H9 (cell line): Measurements from ENCODE around the gene ARHGAP35. TPM values are rescaled to one million over a fixed set of nuclear protein-coding genes. Genes with fewer than 3 reads are reported as not detected.
A peak's percentile ranks its signal among the peaks of the same experiment; 100 is the strongest.

Experiments used
- DNase-seq: peaks from one replicate; pipeline ENCODE4 v3.0.0-alpha.2; 2017
- H2AFZ ChIP-seq: one replicate; pipeline ENCODE4 v1.6.1; 2013; ENCODE audit warnings: mild to moderate bottlenecking, low read length, control low read depth, moderate library complexity
- H2AK5ac ChIP-seq: 2 replicates; pipeline ENCODE4 v1.6.1; 2013; ENCODE audit warnings: low read length, control low read depth, mixed read lengths; ENCODE audit not compliant: insufficient read length
- H2BK120ac ChIP-seq: one replicate; pipeline ENCODE4 v1.6.1; 2013; ENCODE audit warnings: low read depth, mild to moderate bottlenecking, low read length, control low read depth, inconsistent platforms; ENCODE audit not compliant: poor library complexity, severe bottlenecking
- H2BK12ac ChIP-seq: 2 replicates; pipeline ENCODE4 v1.6.1; 2013; ENCODE audit warnings: low read length, control low read depth, mixed read lengths, low read depth; ENCODE audit not compliant: insufficient read length
- H2BK15ac ChIP-seq: 2 replicates; pipeline ENCODE4 v1.6.1; 2013; ENCODE audit warnings: low read depth, low read length, control low read depth
- H2BK20ac ChIP-seq: one replicate; pipeline ENCODE4 v1.6.1; 2013; ENCODE audit warnings: low read depth, mild to moderate bottlenecking, low read length, control low read depth, inconsistent platforms; ENCODE audit not compliant: poor library complexity, severe bottlenecking
- H2BK5ac ChIP-seq: 2 replicates; pipeline ENCODE4 v1.6.1; 2013; ENCODE audit warnings: low read length, control low read depth, mixed read lengths; ENCODE audit not compliant: insufficient read length
- H3K14ac ChIP-seq: 2 replicates; pipeline ENCODE4 v1.6.1; 2013; ENCODE audit warnings: low read length, control low read depth; ENCODE audit not compliant: insufficient read depth
- H3K18ac ChIP-seq: 2 replicates; pipeline ENCODE4 v1.6.1; 2013; ENCODE audit warnings: low read depth, mild to moderate bottlenecking, mixed read lengths, low read length, control low read depth; ENCODE audit not compliant: insufficient read length
- H3K23ac ChIP-seq: 2 replicates; pipeline ENCODE4 v1.6.1; 2013; ENCODE audit warnings: low read length, control low read depth, mixed read lengths, low read depth; ENCODE audit not compliant: insufficient read length
- H3K23me2 ChIP-seq: 2 replicates; pipeline ENCODE4 v1.6.1; 2013; ENCODE audit warnings: low read depth, mild to moderate bottlenecking, mixed read lengths, low read length, control low read depth; ENCODE audit not compliant: insufficient read length, poor library complexity, severe bottlenecking
- H3K27ac ChIP-seq: 2 replicates; pipeline ENCODE4 v1.5.1; 2013; ENCODE audit warnings: low read length, control low read depth, mixed read lengths, low read depth; ENCODE audit not compliant: insufficient read length
- H3K27me3 ChIP-seq: 2 replicates; pipeline ENCODE4 v1.6.1; 2013; ENCODE audit warnings: low read length, control low read depth, inconsistent platforms; ENCODE audit not compliant: insufficient read depth
- H3K4ac ChIP-seq: 2 replicates; pipeline ENCODE4 v1.6.1; 2013; ENCODE audit warnings: low read depth, mild to moderate bottlenecking, control low read depth, inconsistent platforms, low read length, moderate library complexity
- H3K4me1 ChIP-seq: 2 replicates; pipeline ENCODE4 v1.6.1; 2013; ENCODE audit warnings: low read length, control low read depth, inconsistent platforms; ENCODE audit not compliant: insufficient read depth
- H3K4me2 ChIP-seq: 2 replicates; pipeline ENCODE4 v1.6.1; 2013; ENCODE audit warnings: low read length, control low read depth, mixed read lengths; ENCODE audit not compliant: insufficient read length, insufficient read depth
- H3K56ac ChIP-seq: 2 replicates; pipeline ENCODE4 v1.6.1; 2013; ENCODE audit warnings: low read depth, mild to moderate bottlenecking, mixed read lengths, low read length, control low read depth; ENCODE audit not compliant: insufficient read length
- H3K79me1 ChIP-seq: 2 replicates; pipeline ENCODE4 v1.6.1; 2013; ENCODE audit warnings: low read depth, mild to moderate bottlenecking, moderate library complexity, low read length, control low read depth, inconsistent platforms; ENCODE audit not compliant: insufficient read depth, poor library complexity, severe bottlenecking
- H3K79me2 ChIP-seq: 2 replicates; pipeline ENCODE4 v1.6.1; 2013; ENCODE audit warnings: low read length, control low read depth, inconsistent platforms; ENCODE audit not compliant: insufficient read depth
- H3K9ac ChIP-seq: 2 replicates; pipeline ENCODE4 v1.6.1; 2013; ENCODE audit warnings: low read length, control low read depth, mixed read lengths; ENCODE audit not compliant: insufficient read length; ENCODE audit errors: extremely low read depth
- H3K9me3 ChIP-seq: one replicate; pipeline ENCODE4 v1.6.1; 2013; ENCODE audit warnings: low read depth, low read length, inconsistent platforms; ENCODE audit not compliant: control insufficient read depth
- H3T11ph ChIP-seq: one replicate; pipeline ENCODE4 v1.6.1; 2013; ENCODE audit warnings: mild to moderate bottlenecking, low read length, control low read depth, inconsistent platforms
- H4K20me1 ChIP-seq: one replicate; pipeline ENCODE4 v1.6.1; 2013; ENCODE audit not compliant: control insufficient read depth, insufficient read length, insufficient read depth
- H4K5ac ChIP-seq: 2 replicates; pipeline ENCODE4 v1.6.1; 2013; ENCODE audit warnings: low read depth, mild to moderate bottlenecking, mixed read lengths, low read length, control low read depth; ENCODE audit not compliant: insufficient read length
- H4K8ac ChIP-seq: replicated peaks from 2 replicates; pipeline ENCODE4 v1.6.1; 2013; ENCODE audit warnings: low read length, control low read depth, mixed read lengths, low read depth; ENCODE audit not compliant: insufficient read length
- H4K91ac ChIP-seq: 2 replicates; pipeline ENCODE4 v1.6.1; 2013; ENCODE audit warnings: low read depth, mild to moderate bottlenecking, moderate library complexity, mixed read lengths, low read length, control low read depth; ENCODE audit not compliant: insufficient read length
- H3K27ac Mint-ChIP-seq, 3 experiments: 2 replicates in 2 of 3; 3 replicates in 1 of 3; pipeline ENCODE4 v1.8.0; 2020 to 2021; ENCODE audit warnings: mixed read lengths in 3 of 3, mild to moderate bottlenecking in 1 of 3, moderate library complexity in 1 of 3
- H3K27me3 Mint-ChIP-seq: 2 replicates; pipeline ENCODE4 v1.8.0; 2021; ENCODE audit warnings: low read depth, mild to moderate bottlenecking, moderate library complexity, mixed read lengths
- H3K36me3 Mint-ChIP-seq, 3 experiments: 2 replicates in 2 of 3; 3 replicates in 1 of 3; pipeline ENCODE4 v1.8.0; 2020 to 2021; ENCODE audit warnings: low read depth in 3 of 3, mixed read lengths in 3 of 3; ENCODE audit not compliant: insufficient read depth in 1 of 3
- H3K4me1 Mint-ChIP-seq, 2 experiments: 2 replicates each; pipeline ENCODE4 v1.8.0; 2020; ENCODE audit warnings: mixed read lengths in 2 of 2
- H3K4me3 Mint-ChIP-seq, 2 experiments: 2 replicates in 1 of 2; 3 replicates in 1 of 2; pipeline ENCODE4 v1.8.0; 2020 to 2021; ENCODE audit warnings: mild to moderate bottlenecking in 2 of 2, mixed read lengths in 2 of 2, moderate library complexity in 1 of 2
- H3K9me3 Mint-ChIP-seq, 2 experiments: 2 replicates in 1 of 2; 3 replicates in 1 of 2; pipeline ENCODE4 v1.8.0; 2020; ENCODE audit warnings: mild to moderate bottlenecking in 2 of 2, mixed read lengths in 2 of 2, moderate library complexity in 1 of 2
- CTCF ChIP-seq: fragments of 200-600 bp; sonication (generic); conservative IDR thresholded peaks from 3 replicates; pipeline ENCODE4 v1.8.0; 2021; ENCODE audit warnings: antibody characterized with exemption, mild to moderate bottlenecking
- WGBS: extraction: QIAGEN DNeasy Blood & Tissue Kit; methylation state at CpG from one replicate; pipeline ENCODE4 v1.1.7; 2013; ENCODE audit warnings: missing lambda C conversion rate, low lambda C conversion rate, mixed read lengths; ENCODE audit not compliant: insufficient read length; ENCODE audit errors: extremely low coverage; 5-methylcytosine and 5-hydroxymethylcytosine counted together
- total RNA-seq: library from RNA; stranded (reverse); gene quantifications from 2 replicates; pipeline ENCODE4 v1.2.1, GENCODE V29; 2021

The ARHGAP35 gene
- total RNA-seq, 1 experiment from 2014 or later = 49.8 TPM

GRCh38 chr19:46892252-46893179, 31.7 kb downstream of the ARHGAP35 start:
- Histone ChIP-seq H3K4me1 (peaks cover 7% of the 10 kb centered on the region; the same call in 1 of the 2 replicates), H4K5ac (no peak overlapping the region), H3K23me2 (no peaks in the 10 kb centered on the region), H2BK20ac (no peak overlapping the region), H2BK5ac (no peak overlapping the region), H4K20me1 (no peaks in the 10 kb centered on the region), H2BK12ac (no peak overlapping the region), H3K18ac (no peak overlapping the region), H3K23ac (no peak overlapping the region), H3K4me2 (no peak overlapping the region), H2AK5ac (no peak overlapping the region), H3T11ph (no peak overlapping the region), H3K27me3 (peaks cover 2% of the 10 kb centered on the region; the same call in 1 of the 2 replicates), H3K27ac (peak overlapping the region; percentile 7), H2AFZ (no peak overlapping the region), H2BK15ac (no peak overlapping the region), H3K4ac (no peak overlapping the region), H4K91ac (no peak overlapping the region), H3K14ac (no peak overlapping the region), H3K79me1 (peaks cover 7% of the 10 kb centered on the region), H3K56ac (no peak overlapping the region), H3K79me2 (peaks cover 14% of the 10 kb centered on the region; the same call in 1 of the 2 replicates), H3K9me3 (no peaks in the 10 kb centered on the region), H2BK120ac (no peak overlapping the region), H4K8ac (no peak overlapping the region), H3K9ac (no peak overlapping the region)
- WGBS = no CpG with 5 or more reads among the region's 11 CpGs
- no peaks in the 10 kb centered on the region for H3K27me3 Mint-ChIP-seq
- no peak overlapping the region for H3K4me3 Mint-ChIP-seq
- peak overlapping the region in 1 of 3 experiments; percentile 48; a peak in 3 of 7 replicates for H3K27ac Mint-ChIP-seq
- DNase-seq = no peak
- H3K36me3 Mint-ChIP-seq = peaks cover 1 to 8% (median 3%) of the 10 kb centered on the region in 3 experiments; a peak in 5 of 7 replicates
- H3K9me3 Mint-ChIP-seq = no peaks in the 10 kb centered on the region
- no peak for TF ChIP-seq CTCF
- H3K4me1 Mint-ChIP-seq = peaks cover 13 to 21% of the 10 kb centered on the region in 2 experiments
